HEK293 (cell line): Measurements from ENCODE around the gene PTGES3L.

Source experiments
- CTCF ChIP-seq: fragments of 450-650 bp; formaldehyde crosslinking; IDR thresholded peaks from 2 replicates; pipeline ENCODE4 v1.5.1; 2016; ENCODE audit warnings: missing biosample characterization, missing genetic modification characterization
- KLF10 ChIP-seq: fragments of 450-650 bp; IDR thresholded peaks from 2 replicates; pipeline ENCODE4 v1.5.1; 2018; ENCODE audit warnings: missing biosample characterization, mild to moderate bottlenecking, missing genetic modification characterization
- SCRT2 ChIP-seq: fragments of 450-650 bp; formaldehyde crosslinking; IDR thresholded peaks from 2 replicates; pipeline ENCODE4 v1.5.1; 2016; ENCODE audit warnings: missing biosample characterization, missing genetic modification characterization
- ZFP3 ChIP-seq: fragments of 450-650 bp; formaldehyde crosslinking; IDR thresholded peaks from 2 replicates; pipeline ENCODE4 v1.5.1; 2016; ENCODE audit warnings: low read depth, missing biosample characterization, missing genetic modification characterization
- ZNF16 ChIP-seq: fragments of 450-650 bp; formaldehyde crosslinking; IDR thresholded peaks from 2 replicates; pipeline ENCODE4 v1.5.1; 2016; ENCODE audit warnings: low read depth, missing biosample characterization, missing genetic modification characterization
- ZNF19 ChIP-seq: fragments of 450-650 bp; formaldehyde crosslinking; IDR thresholded peaks from 2 replicates; pipeline ENCODE4; 2016; ENCODE audit warnings: missing biosample characterization, missing genetic modification characterization, low read depth
- ZNF274 ChIP-seq, 2 experiments: fragments of 200-500 bp in 1 of 2; fragments of 450-650 bp in 1 of 2; sonication (Bioruptor generic) in 1 of 2; formaldehyde crosslinking in 1 of 2; IDR thresholded peaks; 2 replicates each; pipeline versions ENCODE4 v1.5.1 to v1.6.1; 2014 to 2016; ENCODE audit warnings: borderline replicate concordance in 1 of 2, inconsistent platforms in 1 of 2, low read length in 1 of 2, missing biosample characterization in 1 of 2, missing genetic modification characterization in 1 of 2
- ZNF48 ChIP-seq: fragments of 450-650 bp; formaldehyde crosslinking; IDR thresholded peaks from 2 replicates; pipeline ENCODE4 v1.5.1; 2016; ENCODE audit warnings: missing biosample characterization, missing genetic modification characterization
- ZNF701 ChIP-seq: fragments of 450-650 bp; formaldehyde crosslinking; IDR thresholded peaks from 2 replicates; pipeline ENCODE4 v1.5.1; 2016; ENCODE audit warnings: missing biosample characterization, missing genetic modification characterization
- ZSCAN5A ChIP-seq: fragments of 450-650 bp; formaldehyde crosslinking; IDR thresholded peaks from 2 replicates; pipeline ENCODE4 v1.5.1; 2016; ENCODE audit warnings: missing biosample characterization, missing genetic modification characterization
- TF ChIP-seq, protein P1 (sequence below): fragments of 450-650 bp; formaldehyde crosslinking; IDR thresholded peaks from 2 replicates; pipeline ENCODE4 v1.5.1; 2017; ENCODE audit warnings: missing biosample characterization, mild to moderate bottlenecking, missing genetic modification characterization, moderate library complexity
- TF ChIP-seq, protein P2 (sequence below): fragments of 450-650 bp; formaldehyde crosslinking; IDR thresholded peaks from 2 replicates; pipeline ENCODE4 v1.5.1; 2016; ENCODE audit warnings: missing biosample characterization, missing genetic modification characterization
- TF ChIP-seq, protein P3 (sequence below): fragments of 450-650 bp; formaldehyde crosslinking; IDR thresholded peaks from 2 replicates; pipeline ENCODE4 v1.5.1; 2016; ENCODE audit warnings: missing biosample characterization, missing genetic modification characterization

DNA sequence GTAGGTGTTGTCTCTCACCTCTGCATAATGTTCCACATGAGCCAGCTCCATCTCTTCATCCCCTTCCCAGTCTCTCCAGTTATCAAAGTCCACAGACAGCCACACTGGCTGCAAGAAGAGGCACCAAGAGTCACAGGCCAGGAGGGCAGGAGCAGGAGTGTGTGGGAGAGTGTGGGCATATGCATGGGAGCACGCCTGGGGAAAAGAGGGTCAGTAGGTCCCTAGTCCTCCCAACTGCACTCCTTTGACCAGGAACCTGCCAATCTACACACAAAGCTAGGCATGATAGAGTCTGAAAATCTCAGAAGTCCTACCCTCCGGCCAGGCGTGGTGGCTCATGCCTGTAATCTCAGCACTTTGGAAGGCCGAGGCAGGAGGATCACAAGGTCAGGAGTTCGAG lies 8.3 kb downstream of the PTGES3L start:
- no peak for TF ChIP-seq CTCF (tag by site-specific recombination)
- TF ChIP-seq, protein P1, sequence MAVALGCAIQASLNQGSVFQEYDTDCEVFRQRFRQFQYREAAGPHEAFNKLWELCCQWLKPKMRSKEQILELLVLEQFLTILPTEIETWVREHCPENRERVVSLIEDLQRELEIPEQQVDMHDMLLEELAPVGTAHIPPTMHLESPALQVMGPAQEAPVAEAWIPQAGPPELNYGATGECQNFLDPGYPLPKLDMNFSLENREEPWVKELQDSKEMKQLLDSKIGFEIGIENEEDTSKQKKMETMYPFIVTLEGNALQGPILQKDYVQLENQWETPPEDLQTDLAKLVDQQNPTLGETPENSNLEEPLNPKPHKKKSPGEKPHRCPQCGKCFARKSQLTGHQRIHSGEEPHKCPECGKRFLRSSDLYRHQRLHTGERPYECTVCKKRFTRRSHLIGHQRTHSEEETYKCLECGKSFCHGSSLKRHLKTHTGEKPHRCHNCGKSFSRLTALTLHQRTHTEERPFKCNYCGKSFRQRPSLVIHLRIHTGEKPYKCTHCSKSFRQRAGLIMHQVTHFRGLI (tag by site-specific recombination), result no peak
- TF ChIP-seq, protein P2, sequence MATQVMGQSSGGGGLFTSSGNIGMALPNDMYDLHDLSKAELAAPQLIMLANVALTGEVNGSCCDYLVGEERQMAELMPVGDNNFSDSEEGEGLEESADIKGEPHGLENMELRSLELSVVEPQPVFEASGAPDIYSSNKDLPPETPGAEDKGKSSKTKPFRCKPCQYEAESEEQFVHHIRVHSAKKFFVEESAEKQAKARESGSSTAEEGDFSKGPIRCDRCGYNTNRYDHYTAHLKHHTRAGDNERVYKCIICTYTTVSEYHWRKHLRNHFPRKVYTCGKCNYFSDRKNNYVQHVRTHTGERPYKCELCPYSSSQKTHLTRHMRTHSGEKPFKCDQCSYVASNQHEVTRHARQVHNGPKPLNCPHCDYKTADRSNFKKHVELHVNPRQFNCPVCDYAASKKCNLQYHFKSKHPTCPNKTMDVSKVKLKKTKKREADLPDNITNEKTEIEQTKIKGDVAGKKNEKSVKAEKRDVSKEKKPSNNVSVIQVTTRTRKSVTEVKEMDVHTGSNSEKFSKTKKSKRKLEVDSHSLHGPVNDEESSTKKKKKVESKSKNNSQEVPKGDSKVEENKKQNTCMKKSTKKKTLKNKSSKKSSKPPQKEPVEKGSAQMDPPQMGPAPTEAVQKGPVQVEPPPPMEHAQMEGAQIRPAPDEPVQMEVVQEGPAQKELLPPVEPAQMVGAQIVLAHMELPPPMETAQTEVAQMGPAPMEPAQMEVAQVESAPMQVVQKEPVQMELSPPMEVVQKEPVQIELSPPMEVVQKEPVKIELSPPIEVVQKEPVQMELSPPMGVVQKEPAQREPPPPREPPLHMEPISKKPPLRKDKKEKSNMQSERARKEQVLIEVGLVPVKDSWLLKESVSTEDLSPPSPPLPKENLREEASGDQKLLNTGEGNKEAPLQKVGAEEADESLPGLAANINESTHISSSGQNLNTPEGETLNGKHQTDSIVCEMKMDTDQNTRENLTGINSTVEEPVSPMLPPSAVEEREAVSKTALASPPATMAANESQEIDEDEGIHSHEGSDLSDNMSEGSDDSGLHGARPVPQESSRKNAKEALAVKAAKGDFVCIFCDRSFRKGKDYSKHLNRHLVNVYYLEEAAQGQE (tag by site-specific recombination), result no peak
- TF ChIP-seq ZNF274 (IDR thresholded peaks at IDR 0.05; ENCODE audit: low read length), result no peak
- no peak for TF ChIP-seq ZNF274 (tag by site-specific recombination; IDR thresholded peaks at IDR 0.05; ENCODE audit: borderline replicate concordance)
- TF ChIP-seq ZNF19 (tag by site-specific recombination), result no peak
- no peak for TF ChIP-seq ZNF16 (tag by site-specific recombination)
- TF ChIP-seq SCRT2 (tag by site-specific recombination), result no peak
- no peak for TF ChIP-seq ZFP3 (tag by site-specific recombination)
- no peak for TF ChIP-seq KLF10 (tag by site-specific recombination)
- TF ChIP-seq ZNF48 (tag by site-specific recombination), result no peak
- TF ChIP-seq, protein P3, sequence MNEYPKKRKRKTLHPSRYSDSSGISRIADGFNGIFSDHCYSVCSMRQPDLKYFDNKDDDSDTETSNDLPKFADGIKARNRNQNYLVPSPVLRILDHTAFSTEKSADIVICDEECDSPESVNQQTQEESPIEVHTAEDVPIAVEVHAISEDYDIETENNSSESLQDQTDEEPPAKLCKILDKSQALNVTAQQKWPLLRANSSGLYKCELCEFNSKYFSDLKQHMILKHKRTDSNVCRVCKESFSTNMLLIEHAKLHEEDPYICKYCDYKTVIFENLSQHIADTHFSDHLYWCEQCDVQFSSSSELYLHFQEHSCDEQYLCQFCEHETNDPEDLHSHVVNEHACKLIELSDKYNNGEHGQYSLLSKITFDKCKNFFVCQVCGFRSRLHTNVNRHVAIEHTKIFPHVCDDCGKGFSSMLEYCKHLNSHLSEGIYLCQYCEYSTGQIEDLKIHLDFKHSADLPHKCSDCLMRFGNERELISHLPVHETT (tag by site-specific recombination), result no peak
- TF ChIP-seq ZNF701, result no peak
- TF ChIP-seq ZSCAN5A (tag by site-specific recombination), result no peak
